ENCODE measurements around the gene DDX60.
"Not testable (repeated sequence)": the region's sequence is repeated elsewhere in the genome, so short reads cannot be mapped to it uniquely, and the experiment has no call there.

DDX60 gene, protein sequence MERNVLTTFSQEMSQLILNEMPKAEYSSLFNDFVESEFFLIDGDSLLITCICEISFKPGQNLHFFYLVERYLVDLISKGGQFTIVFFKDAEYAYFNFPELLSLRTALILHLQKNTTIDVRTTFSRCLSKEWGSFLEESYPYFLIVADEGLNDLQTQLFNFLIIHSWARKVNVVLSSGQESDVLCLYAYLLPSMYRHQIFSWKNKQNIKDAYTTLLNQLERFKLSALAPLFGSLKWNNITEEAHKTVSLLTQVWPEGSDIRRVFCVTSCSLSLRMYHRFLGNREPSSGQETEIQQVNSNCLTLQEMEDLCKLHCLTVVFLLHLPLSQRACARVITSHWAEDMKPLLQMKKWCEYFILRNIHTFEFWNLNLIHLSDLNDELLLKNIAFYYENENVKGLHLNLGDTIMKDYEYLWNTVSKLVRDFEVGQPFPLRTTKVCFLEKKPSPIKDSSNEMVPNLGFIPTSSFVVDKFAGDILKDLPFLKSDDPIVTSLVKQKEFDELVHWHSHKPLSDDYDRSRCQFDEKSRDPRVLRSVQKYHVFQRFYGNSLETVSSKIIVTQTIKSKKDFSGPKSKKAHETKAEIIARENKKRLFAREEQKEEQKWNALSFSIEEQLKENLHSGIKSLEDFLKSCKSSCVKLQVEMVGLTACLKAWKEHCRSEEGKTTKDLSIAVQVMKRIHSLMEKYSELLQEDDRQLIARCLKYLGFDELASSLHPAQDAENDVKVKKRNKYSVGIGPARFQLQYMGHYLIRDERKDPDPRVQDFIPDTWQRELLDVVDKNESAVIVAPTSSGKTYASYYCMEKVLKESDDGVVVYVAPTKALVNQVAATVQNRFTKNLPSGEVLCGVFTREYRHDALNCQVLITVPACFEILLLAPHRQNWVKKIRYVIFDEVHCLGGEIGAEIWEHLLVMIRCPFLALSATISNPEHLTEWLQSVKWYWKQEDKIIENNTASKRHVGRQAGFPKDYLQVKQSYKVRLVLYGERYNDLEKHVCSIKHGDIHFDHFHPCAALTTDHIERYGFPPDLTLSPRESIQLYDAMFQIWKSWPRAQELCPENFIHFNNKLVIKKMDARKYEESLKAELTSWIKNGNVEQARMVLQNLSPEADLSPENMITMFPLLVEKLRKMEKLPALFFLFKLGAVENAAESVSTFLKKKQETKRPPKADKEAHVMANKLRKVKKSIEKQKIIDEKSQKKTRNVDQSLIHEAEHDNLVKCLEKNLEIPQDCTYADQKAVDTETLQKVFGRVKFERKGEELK (N-terminal part only)

DNA sequence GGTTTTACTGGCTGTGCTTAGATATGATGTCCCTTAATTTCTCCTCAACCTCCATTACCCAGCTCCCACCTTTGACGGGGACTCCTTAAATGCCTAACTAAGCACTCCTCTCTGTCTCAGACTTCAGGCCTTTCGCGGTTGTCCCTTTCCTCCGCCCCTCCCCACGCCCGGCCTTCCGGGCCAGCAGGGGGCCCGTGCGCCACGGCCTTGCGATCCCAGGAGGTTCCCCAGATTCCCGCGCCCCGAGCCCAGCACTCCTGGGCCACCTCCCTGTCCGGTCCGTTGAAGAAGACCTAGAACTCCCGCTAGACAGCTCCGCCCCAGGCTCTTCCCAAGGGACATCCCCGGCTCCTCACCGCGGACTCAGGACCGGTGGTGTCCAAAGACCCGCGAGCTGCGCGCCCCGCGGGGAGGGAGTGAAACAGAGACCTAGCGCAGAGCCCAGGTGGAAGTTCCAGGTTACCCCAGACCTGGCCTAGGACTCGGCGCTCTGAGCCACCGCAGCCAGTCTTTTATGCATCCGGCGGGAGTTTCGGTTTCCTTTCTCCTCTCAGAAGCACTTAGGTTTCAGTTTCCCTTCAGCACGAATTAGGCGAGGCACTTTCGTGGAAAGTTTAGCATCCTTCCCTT is at the start of gene DDX60:
Gene DDX60, minus strand, starts transcription at position 487 of the 630 bp plus-strand sequence. CDS start 7,493 bp downstream, outside the sequence.
- DNase-seq: peak; percentile 60

DNA sequence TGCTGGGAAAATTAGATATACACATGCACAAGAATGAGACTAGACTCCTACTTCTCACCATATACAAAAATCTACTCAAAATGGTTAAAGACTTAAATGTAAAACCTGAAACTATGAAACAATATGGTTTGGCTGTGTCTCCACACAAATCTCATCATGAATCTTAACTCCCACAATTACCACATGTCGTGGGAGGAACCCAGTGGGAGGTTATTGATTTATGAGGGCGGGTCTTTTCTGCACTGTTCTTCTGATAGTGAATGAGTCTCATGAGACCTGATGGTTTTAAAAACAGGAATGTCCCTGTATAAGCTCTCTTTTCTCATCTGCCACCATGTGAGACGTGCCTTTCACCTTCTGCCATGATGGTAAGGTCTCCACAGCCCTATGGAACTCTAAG is 48.5 kb upstream of the DDX60 start:
- no peak for DNase-seq

DNA sequence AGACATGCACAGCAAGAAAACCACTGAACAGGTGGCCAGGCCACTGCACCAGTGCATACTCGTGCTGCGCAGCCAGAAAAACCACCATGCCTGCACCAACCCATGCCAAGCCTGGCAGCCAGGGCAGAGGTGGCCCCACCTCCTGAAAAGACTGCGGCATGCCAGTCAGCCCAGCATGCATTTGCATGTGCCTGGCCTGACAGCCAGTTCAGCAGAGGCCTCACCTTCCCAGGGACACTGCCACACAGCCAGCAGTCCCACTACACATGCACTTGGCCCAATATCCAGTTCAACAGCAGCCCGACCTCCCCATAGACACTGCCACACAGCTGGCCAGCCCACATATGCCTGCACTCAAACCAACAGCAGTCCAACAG is 43.5 kb upstream of the DDX60 start:
- no peak for DNase-seq

DNA sequence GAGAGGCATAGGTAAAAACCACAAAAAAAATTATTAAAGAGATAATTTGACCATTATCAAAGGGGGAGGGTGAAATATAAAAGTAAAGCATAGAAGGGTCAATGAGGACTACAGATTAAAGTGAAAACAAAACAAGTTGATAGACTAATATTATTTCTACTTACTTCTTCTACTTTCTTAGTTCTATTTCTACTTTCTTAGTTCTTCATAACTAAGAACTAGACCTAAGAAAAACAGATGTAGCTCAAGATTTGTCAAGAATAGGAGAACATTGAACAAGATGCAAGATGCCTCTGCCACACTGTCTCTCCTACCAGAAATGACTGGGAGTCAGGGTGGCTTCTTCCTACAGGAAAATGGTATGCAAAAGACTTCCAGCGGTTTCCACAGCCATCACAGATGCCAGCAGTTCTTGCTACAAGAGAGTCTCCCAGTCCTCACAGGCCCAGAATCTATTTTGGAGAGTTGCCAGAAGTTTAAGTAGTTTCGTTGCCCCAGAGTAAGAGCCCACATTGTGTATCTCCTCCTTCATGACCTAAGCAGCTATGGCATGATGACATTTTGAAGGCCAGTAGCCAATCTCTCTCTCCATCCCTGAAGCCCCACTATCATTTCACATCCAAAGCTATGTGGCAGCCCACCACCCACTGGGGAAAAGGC is 42.9 kb upstream of the DDX60 start:
- DNase-seq: no peak

DNA sequence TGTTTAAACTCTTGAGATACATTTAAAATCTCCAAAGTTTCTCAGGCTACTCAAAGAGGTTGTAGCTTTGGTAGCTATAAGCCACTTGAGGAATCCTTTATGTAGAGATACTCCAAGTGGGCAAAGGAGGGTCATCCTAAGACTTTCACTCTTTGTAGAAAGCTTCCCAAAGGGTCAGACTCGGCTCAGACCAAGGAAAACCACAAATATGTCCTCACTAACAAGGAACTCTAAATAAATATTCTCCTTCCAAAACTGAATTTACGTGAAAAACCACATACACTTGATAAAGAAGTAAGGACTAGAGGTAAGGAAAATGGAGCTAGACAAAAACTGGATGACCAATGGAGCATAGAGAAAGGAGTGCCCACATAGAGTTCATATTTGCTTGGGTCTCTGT is 41.7 kb upstream of the DDX60 start:
- DNase-seq: no peak

DNA sequence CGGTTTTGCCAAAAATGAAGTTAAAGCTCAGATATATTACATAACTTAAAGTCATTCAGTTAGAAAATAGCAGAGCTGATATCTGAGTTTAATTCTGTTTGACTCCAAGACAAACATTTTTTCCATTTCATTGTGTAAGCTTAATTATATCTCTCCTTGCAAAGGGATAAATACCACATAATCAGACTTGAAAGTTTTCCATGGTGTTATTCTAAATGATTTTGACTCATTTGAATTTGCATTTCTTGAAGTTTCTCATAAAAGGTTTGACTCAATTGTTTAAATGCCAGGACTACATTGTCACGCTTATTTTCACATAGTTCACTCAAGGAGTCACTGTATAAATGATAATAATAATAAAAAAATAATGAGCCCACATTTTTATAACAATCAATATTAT is 39.4 kb upstream of the DDX60 start:
- no peak for DNase-seq

DNA sequence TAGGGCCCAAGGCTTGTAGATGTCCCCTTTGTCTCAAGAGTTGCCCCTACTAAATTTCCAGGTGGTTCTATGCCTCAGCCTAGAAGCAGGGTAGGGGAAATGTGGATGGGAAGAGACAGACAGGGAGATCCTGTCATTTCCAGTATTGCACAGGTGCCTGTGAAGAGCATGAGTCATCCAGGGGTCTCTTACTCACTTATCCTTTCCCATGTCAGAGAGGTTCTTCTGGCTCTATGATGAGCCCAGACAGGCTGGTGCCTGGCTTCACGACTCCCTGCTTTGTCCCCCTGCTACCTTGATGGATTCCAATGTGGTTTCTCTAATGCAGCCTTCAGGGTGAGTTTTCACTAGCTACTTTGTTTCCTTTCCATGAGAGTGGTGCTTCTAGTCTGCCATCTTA is 35.2 kb upstream of the DDX60 start:
- DNase-seq: no peak

DNA sequence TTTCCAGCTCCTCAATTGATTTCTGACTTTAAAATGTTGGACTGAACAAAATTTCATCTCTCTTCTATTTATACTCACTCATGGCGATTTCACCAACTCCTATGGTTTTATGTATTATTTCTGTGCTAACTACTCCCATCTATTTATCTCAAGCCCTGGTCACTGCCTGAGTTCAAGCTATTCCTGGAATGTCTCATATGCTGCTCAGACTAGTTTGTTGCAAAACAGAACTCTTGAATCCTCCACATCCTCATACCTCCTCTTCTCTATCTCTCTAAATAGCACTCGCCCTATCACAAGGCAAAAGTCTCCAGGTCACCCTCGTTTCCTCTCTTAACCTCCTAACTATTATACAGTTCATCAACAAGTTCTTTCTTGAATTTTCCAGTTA is 19.0 kb upstream of the DDX60 start:
- DNase-seq: no peak

DNA sequence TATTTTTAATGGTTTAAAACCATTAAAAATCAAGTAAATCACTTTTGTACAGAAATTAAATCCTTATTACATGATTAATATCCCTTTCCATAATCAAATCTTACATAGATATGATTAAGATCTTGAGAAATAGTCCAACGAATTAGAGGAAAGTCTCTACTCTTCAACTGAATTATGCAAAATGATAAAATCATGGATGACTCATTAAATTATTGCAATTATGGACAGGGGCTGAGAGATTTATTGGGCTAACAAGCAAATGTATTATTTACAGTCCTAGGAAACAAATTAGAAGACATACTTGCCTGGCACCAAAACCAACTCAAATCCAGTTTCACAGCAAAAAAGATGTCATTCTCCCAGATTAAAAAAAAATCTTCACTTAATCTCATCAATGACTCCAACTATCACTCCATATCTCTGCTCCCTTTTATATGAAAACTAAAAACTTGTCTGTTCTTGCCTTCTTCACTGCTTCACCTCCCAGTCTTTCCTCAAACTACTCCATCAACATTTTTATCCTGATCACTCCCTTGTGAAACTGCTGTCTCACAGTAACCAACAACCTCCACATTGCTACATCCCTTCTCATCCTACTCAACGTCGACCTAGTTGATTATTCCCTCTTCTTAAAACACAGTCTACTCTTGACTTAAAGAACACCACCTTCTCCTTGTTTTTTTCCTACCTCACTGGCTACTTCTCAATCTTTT is 18.4 kb upstream of the DDX60 start:
- DNase-seq: no peak

DNA sequence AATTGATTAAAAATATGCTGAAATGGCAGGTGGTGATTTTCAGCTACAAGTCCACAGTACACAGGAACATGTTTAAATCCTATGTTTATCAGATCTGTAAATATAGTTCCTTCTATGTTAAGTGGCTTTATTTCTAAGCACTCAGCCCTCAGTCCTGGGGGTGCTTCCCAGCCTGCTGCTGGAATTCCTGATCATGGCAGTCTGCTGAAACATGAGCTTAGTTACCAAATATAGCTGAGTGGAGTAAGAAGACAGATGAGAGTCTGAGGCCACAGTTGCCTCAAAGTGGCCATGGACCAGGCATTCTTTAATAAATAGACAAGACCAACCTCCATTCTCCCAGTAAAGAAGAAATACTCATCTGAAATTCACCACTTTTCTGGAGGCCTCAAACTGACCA is 17.1 kb upstream of the DDX60 start:
- DNase-seq: no peak

DNA sequence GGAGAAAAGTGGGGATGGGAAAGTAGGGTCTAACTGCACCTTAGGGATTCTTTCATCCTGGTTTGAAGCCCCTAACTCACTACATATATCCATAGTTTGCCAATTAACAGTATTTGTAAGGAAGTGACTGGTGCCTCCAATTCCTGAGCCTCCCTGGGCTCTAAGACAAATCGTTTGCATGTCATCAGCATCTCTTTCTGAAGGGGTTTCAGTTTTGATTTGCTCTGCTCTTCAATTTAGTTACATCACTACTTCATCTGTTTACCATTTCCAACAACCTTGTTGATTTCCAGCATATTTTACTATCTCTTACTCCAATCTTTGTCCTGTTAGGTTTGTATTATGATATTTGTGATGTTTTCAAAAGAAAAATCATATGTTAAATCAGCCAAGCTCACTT is 15.5 kb upstream of the DDX60 start:
- DNase-seq: no peak

DNA sequence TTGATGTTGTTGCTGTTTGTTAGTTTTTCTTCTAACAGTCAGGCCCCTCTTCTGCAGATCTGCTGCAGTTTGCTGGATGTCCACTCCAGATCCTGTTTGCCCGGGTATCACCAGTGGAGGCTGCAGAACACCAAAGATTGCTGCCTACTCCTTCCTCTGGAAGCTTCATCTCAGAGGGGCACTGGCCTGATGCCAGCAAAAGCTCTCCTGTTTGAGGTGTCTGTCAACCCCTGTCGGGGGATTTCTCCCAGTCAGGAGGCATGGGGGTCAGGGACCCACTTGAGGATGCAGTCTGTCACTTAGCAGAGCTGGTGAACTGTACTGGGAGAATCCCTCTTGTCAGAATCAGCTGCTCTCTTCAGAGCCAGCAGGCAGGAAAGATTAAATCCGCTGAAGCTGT is 12.0 kb upstream of the DDX60 start:
- not testable (repeated sequence) for DNase-seq

DNA sequence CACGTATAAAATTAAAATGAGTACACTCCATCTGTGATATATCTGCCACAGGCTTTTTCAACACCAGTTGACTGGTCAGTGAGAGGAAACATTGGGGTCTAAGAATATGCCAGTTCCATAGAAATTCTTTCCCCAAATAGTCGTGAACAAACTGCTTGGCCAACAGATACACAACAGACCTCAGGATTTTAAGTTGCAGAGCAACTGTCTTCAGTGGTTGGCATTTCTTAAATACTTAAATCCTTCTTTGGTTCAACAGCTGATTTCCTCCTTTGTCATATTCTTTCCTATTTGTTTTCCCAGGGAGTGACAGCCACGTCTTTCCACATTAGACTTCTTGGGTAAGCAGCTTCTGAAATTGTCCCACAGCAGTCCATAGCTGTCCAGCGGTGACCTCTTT is 7.0 kb upstream of the DDX60 start:
- DNase-seq: no peak

DNA sequence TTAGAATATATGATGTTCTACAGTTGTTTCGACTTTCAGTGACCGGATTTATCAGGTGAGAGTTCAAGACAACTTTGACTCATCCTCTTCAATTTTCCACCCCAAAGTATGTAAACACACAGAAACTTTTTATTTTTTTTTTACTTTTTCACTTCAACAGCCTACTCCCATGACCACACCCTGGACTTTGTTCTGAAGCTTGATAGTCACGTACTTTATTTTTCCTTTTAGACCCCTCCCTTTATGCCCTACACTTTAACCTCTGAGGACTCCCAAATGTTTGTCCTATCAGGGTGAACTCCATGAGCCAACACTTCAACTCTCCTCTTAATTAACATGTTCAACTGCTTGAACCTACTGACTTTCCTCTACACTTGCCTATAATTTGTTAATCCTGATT is 2.5 kb upstream of the DDX60 start:
- DNase-seq: no peak

DNA sequence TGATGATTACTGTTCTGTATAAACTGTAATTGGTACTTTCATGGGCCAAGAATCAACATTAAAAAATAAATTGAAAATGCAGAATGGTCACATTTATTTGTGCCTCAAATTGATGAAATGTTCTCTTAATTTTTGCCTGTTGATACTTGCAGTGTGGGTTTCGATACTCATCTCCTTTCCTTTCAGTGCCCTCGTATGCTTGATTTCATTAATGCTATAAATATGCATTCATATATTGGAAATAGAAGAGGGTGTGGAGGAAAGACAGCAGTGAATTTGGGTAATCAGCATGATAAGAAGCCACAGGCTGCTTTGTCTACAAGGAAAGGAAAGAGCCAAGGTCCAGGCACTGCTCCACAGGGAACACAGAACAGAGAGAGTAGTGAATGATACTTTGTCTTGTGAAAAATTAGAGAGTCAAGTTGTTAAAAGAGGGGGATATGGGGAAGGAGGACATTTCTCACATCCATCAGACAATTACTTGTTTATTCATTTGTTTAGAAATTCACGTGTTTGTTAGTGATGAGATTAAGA is 1.0 kb upstream of the DDX60 start:
- no peak for DNase-seq

DNA sequence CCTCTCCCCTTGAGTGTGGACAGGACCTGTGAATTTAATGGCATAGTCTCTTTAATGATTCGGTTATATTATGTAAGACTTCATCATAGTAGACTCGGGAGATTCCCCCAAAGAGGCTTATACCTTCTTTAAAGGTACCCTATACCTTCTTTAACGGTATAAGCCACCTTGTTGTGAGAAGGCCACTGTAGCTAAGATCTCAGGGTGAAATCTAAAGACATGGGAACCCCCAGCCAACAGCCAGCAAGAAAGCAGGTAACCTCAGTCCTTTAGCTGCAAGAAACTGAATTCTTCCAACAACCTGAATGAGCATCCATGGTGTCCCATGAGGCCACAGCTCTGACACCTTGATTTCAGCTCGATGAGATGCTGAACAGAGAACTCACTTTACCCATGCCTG is 931 bp downstream of the DDX60 start:
- no peak for DNase-seq

DNA sequence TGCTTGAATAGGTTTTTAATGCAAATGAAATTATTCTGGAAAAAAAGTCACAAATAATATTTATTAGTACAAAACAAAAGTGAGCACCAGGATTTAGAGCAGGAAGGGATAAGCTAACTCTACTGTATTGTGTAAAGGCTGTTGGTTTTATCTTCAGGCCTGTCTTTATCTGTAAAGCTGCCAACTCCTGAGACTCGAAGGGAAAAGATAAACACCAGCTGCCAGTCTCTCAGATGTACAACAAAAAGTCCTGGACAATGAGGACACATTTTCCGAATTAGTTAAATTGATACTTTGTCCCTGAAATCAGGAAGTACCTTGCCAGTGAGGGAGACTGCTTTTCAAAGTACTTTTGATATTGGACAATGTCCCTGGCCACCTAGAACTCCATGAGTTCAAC is 8.8 kb downstream of the DDX60 start:
- DNase-seq: no peak

DNA sequence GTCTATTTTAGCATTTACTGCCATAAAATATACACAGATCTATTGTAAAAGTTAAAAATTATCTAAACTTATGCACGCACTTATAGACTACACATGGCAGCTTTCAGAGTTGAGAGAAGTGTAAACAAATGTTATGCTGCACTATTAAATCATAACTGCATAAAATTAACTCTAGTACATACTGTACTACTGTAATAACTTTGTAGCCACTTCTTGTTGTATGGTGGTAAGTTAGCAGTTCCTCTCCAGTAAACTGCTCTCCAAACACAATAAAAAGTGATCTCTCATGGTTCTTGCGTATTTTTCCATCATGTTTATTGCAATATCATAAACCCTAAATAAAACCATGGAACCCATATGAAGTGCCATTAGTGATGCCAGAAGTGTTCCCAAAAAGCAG is 9.6 kb downstream of the DDX60 start:
- DNase-seq: no peak

DNA sequence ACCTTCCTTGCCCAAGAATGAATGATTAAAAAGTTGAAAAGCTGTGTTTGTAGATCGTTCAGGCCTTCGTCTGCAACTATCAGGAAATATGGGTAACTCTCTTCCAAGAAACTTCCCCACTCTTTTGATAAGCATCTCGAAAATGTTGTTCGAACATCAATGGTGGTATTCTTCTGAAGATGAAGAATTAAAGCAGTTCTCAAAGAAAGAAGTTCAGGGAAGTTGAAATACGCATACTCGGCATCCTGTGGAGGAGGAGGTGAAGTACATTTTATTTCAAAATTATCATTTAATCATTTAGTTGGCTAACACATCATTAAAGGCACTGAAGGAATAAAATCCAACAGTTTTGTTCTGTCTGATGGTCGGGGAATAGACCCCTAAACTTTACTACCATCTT is 12.1 kb downstream of the DDX60 start:
- DNase-seq: no peak

DNA sequence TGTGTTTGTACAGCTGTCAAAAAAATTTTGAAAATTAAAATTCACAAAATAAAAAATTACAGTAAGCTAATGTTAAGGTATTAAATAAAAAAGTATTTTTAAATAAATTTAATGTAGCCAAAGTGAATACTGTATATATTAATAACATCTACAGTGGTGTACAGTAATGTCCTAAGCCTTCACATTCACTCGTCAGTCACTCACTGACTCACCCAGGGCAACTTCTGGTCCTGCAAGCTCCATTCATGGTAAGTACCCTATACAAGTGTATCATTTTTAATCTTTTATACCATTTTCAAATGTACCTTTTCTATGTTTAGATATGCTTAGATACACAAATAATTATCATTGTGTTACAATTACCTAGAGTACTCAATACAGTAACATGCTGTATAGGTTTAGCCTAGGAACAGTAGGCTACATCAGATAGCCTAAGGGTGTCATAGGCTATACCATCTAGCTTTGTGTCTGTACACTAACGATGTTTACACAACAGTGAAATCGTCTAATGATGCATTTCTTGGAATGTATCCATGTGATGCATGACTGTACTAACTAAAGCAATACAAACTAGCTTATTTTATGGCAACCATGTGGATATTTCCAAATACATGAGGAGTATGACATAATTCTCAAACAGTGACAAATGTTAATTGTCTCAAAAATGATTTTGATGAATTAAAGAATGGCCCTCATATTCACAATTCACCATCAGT is 13.7 kb downstream of the DDX60 start:
- DNase-seq: no peak

DNA sequence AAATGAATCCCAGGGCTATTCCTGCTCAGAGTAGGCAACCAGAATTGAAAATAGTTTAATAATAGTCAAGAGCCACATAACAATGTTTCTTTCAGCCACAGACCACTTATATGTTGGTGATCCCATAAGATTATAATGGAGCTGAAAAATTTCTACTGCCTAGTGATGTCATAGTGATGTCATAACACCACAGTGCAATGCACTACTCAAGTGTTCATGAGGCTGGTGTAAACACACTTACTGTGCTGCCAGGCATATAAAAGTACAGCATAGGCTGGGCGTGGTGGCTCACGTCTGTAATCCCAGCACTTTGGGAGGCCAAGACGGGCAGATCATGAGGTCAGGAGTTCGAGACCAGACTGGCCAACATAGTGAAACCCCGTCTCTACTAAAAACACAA is 15.1 kb downstream of the DDX60 start:
- DNase-seq: not testable (repeated sequence)
